T-helper 1 cell treated with Interleukin-12 subunit alpha and Interleukin-12 subunit beta and Interleukin-4 antibody, amounts not matched to agents 30 ng/mL and 1 ng/mL, for 36 hours (primary cell): ENCODE measurements around the gene JAM3. TPM values are rescaled to one million over a fixed set of nuclear protein-coding genes. Genes with fewer than 3 reads are reported as not detected.

Experiments
- intact Hi-C: fragments of 100-400 bp; cut with micrococcal nuclease; formaldehyde crosslinking; loops from one replicate; pipeline ENCODE4 v1.15.1; 2024
- total RNA-seq: library from RNA; stranded (reverse); gene quantifications from 2 replicates; pipeline ENCODE4 v1.2.3, GENCODE V29; 2022

Gene JAM3
- 2.5 and 2.7 TPM in 2 replicates for total RNA-seq

DNA sequence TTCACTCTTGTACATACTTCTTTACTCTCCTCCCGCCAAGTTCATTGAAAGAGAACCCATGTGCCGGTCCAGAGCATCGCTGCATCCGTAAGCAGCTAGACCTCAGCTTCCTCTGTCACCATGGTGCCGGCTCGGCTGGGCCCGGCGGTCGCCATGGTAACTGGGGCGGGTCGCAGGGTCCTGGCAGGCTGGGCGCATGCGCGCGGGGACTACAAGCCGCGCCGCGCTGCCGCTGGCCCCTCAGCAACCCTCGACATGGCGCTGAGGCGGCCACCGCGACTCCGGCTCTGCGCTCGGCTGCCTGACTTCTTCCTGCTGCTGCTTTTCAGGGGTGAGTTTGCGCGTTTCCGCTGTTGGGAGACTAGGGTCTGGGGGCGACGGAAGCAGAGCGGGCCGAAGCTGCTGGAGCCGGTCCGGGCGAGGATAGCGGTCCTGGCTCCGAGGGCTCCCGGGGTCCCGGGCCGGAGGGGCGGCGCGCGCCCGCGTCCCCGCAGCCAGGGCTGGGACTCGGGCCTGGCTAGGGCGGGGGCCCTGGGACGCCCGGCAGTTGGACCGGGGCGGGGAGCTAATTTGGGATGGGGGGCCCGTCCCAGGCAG lies at the start of gene JAM3:
Gene JAM3, plus strand, starts transcription at position 244 of the 597 bp plus-strand sequence. Its CDS starts 12 bp downstream, at position 256.
- intact Hi-C loops = loop anchor here (1.0 to 2.0 kb wide), 10 partner anchors 11 to 262 kb away; partner anchors contain the start of genes ACAD8, GLB1L2, THYN1 and VPS26B

DNA sequence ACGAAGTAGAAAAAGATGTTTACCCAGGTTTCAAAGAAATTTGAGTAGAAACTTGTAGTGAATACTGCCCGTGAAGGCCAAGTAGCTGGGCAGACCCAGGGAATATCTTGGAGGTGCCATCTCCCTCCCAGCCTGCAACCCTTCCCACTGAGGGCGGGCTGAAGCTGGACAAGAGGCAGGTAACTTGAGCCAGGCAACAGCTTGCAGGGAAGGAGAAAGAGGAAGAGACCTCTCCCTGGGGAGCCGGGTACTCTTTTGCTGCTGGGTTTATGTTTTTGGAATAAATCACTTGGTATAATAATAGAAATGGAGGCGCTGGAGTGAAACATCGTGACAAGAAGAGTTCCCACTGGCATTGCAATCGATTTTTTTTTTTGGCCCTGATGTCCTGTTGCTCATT lies 49.4 kb upstream of the JAM3 start:
- intact Hi-C loops = no loop called here

DNA sequence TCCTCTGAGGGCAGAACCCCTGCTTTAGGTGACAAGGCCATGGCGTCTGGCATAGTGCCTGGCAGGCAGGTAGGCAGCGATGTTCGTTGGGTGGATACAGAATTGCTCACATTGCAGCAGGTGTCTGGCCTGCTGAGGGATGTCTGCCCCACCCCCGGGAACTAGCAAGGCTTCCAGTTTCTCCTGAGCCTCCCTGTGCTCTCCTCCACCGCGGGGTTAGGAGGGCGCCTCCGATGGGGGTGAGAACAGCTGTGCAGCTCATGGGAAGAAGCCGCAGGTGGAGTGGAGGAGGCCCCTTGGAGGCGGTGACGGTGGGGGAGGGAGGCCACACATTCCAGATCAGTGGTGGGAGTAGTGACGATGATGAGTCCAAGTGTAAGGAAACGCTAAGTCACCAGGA lies 48.3 kb upstream of the JAM3 start:
- intact Hi-C loops = no loop called here

DNA sequence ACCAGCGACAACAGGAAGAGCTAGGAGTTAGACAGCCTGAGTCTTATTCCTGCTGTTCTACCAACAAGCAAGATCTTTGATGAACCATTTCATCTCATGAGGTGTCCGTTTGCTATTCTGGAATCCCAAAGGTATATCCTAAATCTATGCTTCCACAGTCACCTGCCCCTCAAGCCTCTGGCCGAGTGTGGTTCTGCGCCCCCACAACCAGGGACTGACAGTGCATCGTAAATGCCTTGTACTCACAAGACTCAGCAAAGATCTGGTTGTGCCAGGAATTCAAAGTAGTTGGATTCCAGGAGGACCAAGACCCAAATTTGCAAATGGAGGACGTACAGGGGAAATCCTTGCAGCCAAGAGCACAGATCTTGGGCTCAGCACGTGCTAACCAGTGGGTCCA lies 47.5 kb upstream of the JAM3 start:
- intact Hi-C loops = no loop called here

DNA sequence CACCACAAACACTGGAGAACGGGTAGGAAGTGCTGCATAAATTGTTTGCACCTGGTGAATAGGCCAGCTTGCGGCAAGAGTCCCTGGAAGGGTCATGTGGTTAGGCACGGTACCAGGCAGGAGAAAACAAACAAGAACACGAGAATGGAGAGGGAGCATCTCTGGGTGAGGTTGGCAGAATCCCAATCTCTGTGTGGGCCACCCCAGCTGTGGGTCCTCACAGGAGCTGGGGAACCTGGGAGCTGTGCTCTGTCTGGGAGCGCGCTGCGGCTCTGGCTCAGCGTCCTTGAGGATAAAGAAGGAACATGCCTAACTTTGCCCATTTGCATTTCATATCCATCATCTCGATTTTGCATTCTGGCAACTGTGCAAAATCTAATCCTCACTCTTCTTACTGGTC lies 46.1 kb upstream of the JAM3 start:
- intact Hi-C loops = no loop called here

DNA sequence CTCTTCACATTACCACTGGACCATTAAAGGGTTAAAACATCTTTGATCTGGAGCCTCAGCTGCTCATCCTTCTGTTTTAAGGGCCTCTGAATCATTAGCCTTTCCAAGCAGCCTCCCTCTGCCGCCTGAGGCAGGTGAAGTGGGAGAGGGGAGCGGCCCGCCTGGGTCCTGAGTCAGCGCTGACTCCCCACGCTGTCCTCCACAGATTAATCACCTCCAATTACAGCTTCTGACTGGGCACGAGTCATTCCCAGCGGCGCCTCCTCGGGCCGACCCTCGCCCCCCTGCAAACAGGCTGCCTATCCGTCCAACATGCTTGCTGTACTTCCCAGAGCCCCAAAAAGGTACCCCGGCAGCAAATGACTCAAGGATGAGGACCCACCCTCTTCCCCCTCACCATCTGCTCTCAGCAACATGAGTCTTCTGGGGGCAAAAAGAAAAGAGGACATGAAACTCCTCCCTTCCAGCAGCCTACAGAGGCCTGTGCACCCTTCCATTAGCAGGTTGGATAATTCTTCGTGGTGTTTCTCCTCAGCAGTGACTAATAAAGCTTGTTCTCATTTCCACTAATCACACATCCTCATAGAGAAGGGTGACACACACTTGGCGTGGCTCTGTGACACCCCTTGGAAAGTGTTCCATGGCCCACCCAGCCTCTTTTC lies 44.3 kb upstream of the JAM3 start:
- intact Hi-C loops = no loop called here

DNA sequence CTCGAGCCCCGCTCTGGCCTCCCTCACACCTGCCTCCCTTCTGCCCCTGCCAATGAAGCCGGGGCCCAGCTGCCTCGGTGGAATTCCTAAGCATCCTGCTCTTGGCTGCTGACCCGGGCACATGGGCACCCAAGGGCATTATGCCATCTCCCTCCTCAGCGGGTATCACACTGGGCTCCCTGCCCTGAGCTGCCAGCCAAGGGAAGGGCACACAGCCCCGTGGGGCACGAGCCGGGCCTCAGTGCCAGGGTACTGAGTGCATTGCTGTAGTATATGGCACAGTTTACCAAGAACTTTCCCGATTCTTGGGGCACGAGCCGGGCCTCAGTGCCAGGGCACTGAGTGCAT lies 43.8 kb upstream of the JAM3 start:
- intact Hi-C loops = no loop called here

DNA sequence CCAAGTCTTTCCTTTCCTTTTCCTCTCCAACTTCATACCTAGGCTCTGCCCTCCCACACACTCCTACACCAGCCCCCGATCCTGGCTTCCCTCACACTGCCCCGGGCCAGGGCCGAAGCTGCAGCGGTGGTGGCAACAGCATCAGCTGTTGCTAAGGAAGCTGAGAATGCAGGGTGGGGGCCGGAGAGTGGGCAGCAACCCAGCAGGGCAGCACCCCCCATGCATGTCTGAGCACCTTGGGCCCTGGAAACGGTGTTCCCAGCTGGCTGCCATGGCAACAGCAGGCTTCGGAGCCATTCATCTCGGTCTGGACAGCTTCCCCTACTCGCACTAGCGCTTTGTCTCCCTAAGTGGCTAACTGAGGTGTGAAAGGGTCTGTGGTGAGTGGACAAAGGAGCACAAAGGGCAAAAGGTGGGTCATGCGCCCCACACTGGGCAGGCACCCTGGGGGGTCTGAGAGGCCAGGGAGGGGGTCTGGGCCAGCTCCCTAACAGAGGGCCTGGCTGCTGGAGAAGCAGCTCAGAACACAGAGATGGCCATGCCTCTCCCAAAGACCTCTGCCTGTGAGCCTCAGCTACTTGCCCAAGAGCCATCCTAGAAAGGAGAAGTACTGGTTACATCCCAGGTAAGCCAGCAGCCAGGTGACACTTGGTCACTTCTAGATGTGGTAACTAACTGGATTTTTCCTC lies 42.1 kb upstream of the JAM3 start:
- intact Hi-C loops = no loop called here

DNA sequence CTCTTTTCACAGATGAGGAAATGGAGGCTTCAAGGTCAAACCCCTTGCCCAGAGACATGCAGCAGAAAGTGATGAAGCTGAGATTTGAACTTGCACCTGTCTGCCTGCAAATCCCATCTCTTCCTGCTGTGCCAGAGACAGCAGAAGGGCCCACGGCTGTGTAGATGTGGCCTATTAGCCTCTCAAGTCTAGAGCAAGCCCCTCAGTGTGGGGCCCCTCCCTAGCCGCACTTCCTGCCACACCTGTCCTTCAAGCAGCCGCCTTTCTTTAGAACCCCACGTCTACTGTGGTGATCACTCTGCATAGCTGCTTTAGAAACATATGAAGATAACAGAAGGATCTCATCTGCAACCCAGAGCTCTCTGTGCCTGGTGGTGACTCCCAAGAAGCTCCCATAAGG lies 41.2 kb upstream of the JAM3 start:
- intact Hi-C loops = no loop called here

DNA sequence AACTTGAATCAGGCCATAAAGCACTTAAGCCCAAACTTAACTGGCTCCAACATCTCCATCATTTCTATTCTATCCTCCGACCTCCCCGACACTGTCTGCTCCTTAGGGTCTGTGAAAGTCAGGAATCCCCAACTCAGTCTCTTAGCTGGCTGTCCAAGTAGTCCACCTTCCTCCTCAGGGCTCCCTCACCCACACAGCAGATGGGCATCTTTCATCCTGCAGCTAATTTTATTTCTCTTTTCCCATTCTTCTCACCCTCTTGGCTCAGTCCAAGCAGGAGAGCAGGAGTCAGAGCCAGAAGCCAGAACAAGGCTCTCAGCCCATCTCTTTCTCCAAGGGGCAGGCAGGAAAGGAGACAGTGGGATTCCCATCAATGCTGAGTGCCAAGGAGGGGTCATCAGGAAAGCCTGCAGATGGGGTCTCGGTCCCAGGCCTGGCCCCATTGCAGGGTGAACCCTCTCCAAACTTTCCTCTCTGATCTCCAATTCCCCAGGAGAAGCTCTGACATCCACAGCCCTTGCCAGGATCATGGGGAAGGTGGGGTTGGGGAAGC lies 40.4 kb upstream of the JAM3 start:
- intact Hi-C loops = no loop called here

DNA sequence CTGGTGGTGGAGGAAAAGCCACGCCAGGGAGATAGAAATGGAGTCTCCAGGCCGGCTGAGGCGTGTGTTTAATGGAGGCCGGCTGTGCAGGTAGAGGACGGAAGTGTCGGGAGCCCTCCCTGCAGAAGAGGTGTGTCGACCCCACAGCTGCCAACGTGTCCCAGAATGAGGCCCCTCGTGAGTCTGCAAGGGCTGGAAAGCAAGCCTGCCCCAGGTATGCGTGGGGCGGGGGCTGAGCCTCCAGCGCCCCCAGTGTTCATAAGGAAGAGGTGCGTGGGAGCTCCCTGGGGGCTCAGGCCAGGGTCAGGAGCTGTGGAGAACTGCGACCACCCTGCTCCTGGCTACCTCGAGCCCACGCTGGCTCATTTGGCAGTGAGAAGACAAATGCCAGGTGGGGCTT lies 38.0 kb upstream of the JAM3 start:
- intact Hi-C loops = no loop called here

DNA sequence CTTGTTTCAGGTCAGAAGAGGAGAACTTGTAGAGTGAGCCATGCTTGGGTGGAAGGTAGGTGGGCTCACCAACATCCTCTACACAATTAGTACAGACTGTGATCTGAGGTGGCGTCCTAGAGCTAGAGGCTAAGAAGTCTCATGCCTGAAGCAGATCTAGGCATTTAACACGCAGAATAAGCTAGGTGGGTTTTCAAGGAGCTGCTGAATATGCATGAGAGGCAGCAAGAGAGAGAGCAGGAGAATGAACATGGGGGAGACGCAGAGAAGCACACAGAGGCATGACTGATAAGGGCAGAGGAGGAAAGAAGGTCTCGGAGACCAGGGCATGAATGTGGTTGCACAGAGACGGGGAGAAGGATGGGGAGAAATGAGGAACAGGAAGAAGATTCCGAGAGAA lies 36.8 kb upstream of the JAM3 start:
- intact Hi-C loops = no loop called here

DNA sequence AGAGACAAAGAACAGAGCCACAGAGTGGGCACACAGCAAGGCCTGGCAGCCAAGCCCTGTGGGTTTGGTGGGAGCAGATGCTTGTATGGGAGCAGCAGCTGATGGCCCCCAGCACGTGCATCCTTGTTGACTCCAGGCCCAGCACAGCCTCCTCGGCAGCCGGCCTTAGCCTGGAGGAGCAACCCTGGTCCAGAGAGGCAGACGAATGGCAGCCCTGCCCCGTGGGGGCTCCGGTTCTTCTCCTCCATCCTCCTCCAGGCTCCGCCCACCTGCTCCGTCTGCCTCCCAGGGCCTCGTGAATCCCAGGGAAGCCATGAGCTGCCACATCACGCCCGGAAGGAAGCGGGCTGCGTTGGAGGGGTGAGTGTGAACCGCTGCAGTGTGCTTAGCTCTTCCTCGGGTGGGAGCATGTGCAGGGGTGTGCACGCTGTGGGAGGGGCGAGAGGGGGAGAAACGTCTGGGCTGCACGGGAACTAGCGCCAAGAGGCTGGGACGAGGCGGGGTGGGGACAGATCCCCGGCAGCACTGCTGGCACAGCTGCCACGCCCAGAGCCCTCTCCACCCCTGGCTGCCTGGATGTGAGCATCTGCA lies 36.3 kb upstream of the JAM3 start:
- intact Hi-C loops = no loop called here

DNA sequence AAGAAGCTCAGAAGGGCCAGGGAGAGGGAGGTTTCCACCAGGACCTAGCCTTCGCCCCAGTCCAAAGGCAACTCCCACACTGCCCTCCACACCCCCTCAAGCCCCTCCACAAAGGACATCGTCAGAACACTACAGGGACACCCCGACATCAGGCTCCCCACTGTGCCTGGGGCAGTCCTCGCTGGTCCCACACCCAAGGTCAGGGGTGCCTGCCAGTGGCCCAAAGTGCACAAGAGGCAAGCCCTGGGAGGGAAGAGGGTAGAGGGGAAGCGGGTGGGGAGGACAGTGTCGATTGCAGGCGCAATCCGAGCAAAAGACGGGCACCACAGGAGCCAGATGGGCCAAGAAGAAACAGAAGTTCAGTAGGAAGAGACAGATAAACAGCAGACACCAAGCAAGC lies 35.6 kb upstream of the JAM3 start:
- intact Hi-C loops = no loop called here

DNA sequence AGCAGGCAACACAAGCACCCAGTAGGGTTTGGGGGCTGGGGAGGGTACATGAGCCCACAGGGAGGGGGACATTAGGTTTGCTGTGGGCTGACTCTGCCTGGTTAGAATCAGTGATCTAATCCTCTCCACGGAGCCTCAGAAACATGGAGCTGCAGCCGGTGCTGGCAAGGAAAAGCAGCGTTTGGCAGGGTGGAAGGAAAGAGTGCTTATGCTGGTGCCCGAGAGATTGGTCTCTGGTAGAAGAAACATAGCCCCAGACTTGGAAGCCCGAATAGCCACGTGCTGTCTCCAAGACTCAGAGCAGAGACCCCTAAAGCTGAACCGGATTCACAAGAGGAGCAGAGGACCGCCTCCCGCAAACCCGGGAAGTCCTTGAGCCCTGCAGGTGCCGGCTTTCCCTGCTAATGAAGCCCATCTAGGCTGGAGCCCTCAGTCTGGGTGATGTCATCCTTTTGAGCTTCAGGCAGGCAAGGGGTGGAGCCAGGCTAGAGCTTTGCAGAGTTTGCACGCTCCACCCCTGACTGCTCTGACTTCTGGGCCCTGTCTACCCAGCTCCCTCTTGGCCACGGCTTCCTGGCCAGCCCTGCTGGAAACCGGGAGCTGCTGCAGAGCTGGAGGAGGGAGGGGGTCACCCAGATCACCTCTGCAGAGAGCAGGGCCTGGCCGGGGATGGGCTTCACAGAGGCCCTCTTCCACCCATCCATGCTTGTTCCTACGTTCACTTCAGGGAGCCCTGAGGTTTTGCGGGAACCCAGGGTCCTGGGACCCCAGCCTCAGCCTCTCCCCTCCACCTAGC lies 35.0 kb upstream of the JAM3 start:
- intact Hi-C loops = loop anchor here (1.0 to 2.0 kb wide), 2 partner anchors 67 to 106 kb away; no protein-coding TSS in a partner anchor

DNA sequence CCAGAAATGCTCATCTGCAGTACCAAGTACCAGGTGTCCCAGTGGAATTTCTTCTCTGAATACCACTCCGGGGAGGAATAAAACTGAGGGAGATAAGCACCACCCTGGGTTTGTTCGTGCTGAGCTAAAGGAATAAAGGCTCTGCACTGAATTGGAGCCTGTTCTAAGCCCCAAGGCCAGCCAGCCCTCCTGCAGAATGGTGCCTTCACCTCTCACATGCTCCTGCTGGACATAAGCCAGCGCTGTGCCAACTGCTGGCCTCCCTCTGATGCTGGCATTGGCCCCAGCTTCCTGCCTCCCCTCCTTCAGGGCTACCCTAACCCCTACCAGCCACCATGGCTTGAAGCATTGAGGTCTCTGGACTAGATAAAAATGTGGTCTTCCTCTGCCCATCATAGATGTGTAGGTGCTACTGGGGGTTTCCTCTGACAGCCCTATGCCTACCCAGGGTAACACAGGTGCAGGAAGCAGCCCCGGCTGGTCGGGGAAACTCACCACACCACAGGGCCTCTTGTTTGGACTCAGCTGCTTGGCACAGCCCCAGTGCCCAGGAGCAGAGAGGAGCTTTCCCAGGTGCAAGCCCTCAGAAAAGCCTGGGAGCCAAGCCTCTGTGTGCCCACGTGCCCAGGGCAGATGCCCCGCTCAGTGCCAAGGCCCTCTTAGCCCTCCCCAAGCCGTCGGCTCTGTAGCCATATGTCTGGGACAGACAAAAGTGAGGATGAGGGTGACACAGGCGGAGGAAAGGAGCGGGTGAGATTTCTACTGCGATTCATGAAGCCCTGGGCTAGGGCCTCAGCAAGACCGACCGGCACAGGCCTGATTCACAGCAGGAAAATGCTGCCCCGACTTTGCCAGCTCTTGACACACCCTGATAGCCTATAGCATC lies 34.1 kb upstream of the JAM3 start:
- intact Hi-C loops = loop anchor here (1.0 to 5.0 kb wide), 5 partner anchors 68 to 298 kb away; partner anchors contain the start of genes GLB1L2, NCAPD3 and VPS26B

DNA sequence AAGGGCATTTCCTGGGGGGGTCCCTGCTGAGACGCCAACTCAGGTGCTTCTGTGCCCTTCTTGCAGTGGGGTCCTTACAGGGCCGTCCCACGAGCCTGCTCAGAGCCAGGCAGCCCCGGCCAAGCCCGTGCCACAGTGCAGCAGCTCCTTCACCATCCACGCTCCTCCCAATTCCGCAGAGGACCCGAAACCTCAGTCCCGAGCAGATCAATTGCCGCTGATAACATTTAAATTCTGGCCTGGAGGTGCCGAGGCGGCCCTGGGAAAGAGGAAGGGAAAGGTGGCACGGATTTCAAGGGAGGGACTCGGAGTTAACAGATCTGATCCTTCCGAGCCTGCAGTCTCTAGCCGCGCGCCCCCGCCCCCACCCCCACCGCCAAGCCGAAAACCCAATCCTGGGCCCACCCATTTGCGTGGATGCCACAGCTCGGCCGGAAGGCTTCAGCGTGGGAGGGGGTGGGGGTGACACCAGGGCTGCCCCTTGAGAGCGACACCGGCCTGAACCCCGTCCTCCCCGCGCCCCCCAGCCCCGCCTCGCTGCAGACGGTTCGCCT lies 32.3 kb upstream of the JAM3 start:
- intact Hi-C loops = loop anchor here (1.0 to 5.0 kb wide), 8 partner anchors 14 to 296 kb away; partner anchors contain the start of genes GLB1L2, NCAPD3 and VPS26B

DNA sequence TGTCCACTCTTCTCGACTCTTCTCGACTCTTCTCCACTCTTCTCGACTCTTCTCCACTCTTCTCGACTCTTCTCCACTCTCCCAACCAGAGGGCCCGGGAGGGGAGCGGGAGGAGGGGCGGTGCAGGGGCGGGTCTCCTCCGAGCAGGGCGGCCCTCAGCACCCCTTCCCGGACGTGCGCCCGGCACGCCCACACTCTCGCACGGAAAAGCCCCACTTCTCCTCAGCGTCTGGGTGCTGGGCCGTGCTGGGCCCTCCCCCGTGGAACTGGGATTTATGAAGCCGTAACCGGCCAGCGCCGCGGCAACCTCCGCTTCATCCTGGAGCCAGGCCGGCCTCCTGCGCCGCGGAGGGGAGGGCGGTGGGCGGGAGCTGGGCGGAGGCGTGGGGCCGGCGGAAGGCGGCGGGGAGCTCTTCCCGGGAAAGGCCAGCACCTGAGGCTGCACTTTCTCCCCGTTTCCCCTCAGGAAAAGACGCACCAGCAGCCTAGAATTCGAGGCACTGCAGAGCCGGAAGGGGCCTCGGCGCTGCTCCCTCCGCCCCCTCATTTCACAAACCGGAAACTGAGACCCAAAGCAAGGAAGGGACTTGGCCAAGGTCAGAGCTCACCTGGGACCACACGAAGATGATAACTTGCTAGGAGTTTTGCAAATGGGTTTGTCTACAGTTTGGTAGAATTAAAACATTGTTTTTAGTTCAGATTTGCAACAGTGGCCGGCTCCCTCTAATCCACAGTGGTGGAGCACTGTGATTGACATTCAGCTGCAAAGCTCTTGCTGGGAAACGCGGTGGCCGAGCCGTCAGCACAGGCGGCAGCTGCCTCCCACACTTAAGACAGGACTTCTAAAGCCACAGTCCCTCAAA lies 31.6 kb upstream of the JAM3 start:
- intact Hi-C loops = loop anchor here (1.0 to 5.0 kb wide), 8 partner anchors 13 to 295 kb away; partner anchors contain the start of genes GLB1L2, NCAPD3 and VPS26B
